Measurements from ENCODE around the gene PHLPP1. TPM values are rescaled to one million over a fixed set of nuclear protein-coding genes. Genes with fewer than 3 reads are reported as not detected.

The PHLPP1 gene
- total and polyA plus RNA-seq, 2 of the 4 experiments (the other 2 are of a cell fraction): 3.3 to 3.6 TPM

DNA sequence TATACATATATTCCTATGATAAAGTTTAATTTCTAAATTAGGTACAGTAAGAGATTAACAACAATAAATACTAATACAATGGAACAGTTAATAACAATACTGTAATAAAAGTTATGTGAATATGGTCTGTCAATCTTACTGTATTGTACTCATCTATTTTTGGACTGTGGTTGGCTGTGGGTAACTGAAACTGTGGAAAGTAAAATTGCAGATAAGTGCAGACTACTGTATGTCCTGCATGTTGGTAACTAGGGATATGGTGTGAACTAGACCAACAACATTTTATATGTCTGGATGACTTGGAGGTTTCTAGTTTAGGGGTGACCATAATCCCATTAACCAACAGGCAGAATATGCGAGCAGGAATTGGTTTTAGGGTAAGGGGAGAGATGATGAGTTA, 23.3 kb downstream of the PHLPP1 start:
- ChIA-PET CTCF (no interaction called here), POLR2A (ENCODE audit: unreplicated experiment) (no interaction called here)
- Histone ChIP-seq H2BK20ac (ENCODE audit: low read depth, low read length) (no peak overlapping the region), H3K23ac (ENCODE audit: low read depth, low read length) (no peak overlapping the region), H4K20me1 (ENCODE audit: insufficient read depth, low read length) (peaks cover 6% of the 10 kb centered on the region; the same call in 1 of the 2 replicates), H3K27me3 (ENCODE audit: control insufficient read depth, insufficient read depth, low read length) (no peaks in the 10 kb centered on the region), H3K56ac (ENCODE audit: extremely low read depth, insufficient read depth, low read length) (no peak overlapping the region), H3K27ac (ENCODE audit: insufficient read depth, low read length) (no peak overlapping the region), H3K4me3 (ENCODE audit: insufficient read depth, low read depth, low read length) (no peak overlapping the region), H2AFZ (replicated peaks; ENCODE audit: low read length, poor library complexity) (no peak overlapping the region), H3K4me1 (ENCODE audit: control insufficient read depth, insufficient read depth, low read length) (peaks cover 2% of the 10 kb centered on the region), H2AK9ac (replicated peaks; ENCODE audit: low read depth, low read length, poor library complexity) (no peak overlapping the region), H3K9me3 (ENCODE audit: control insufficient read depth, insufficient read depth, low read length) (no peaks in the 10 kb centered on the region), H3K18ac (ENCODE audit: low read depth, low read length) (no peak overlapping the region), H3K36me3 (ENCODE audit: control insufficient read depth, insufficient read depth, low read length) (no peaks in the 10 kb centered on the region), H2AK5ac (ENCODE audit: low read depth, low read length) (no peak overlapping the region), H2BK120ac (ENCODE audit: low read depth, low read length) (no peak overlapping the region), H3K9ac (ENCODE audit: low read depth, low read length) (no peak overlapping the region), H3K79me1 (ENCODE audit: low read depth in 1 of 2, low read length in 2 of 2) (peaks cover 8 to 32% of the 10 kb centered on the region in 2 experiments; a peak in 3 of 4 replicates), H3K4me2 (ENCODE audit: low read depth, low read length) (no peak overlapping the region), H4K8ac (ENCODE audit: low read depth in 2 of 2, low read length in 2 of 2) (no peak overlapping the region), H4K5ac (ENCODE audit: low read depth, low read length) (no peak overlapping the region), H3K9me1 (ENCODE audit: insufficient read depth, low read length) (no peaks in the 10 kb centered on the region; the same call in 1 of the 2 replicates), H2BK15ac (ENCODE audit: low read depth, low read length) (no peak overlapping the region), H3K4ac (ENCODE audit: low read depth, low read length) (no peak overlapping the region), H4K91ac (ENCODE audit: insufficient read depth, low read depth, low read length) (no peak overlapping the region), H2BK5ac (ENCODE audit: low read depth, low read length, poor library complexity, severe bottlenecking) (no peak overlapping the region), H3K14ac (replicated peaks; ENCODE audit: low read depth, low read length) (no peak overlapping the region)
- 100% methylated on average over 1 of the region's 1 CpG; no CpG with 5 or more reads in 1 of the 2 experiments for WGBS, 2 experiments (ENCODE audit: extremely low coverage in 2 of 2, insufficient read length in 1 of 2)
- intact Hi-C loops (cut with micrococcal nuclease): no loop called here
- BruUV-seq (replicated peaks): no TSS peak
- TF ChIP-seq MAFK (IDR thresholded peaks at IDR 0.05; ENCODE audit: low read depth, low read length): no peak
- dilution Hi-C loops (cut with HindIII; ENCODE audit: low sequenced_read_pairs, unreplicated experiment): no loop called here
- in situ Hi-C loops (cut with MboI; ENCODE audit: low sequenced_read_pairs): no loop called here
- ATAC-seq (ENCODE audit: low read depth): no peak
- no peak for DNase-seq

All from IMR-90 (cell line).